ENCODE data around the gene LMAN1L.

Gene LMAN1L

DNA sequence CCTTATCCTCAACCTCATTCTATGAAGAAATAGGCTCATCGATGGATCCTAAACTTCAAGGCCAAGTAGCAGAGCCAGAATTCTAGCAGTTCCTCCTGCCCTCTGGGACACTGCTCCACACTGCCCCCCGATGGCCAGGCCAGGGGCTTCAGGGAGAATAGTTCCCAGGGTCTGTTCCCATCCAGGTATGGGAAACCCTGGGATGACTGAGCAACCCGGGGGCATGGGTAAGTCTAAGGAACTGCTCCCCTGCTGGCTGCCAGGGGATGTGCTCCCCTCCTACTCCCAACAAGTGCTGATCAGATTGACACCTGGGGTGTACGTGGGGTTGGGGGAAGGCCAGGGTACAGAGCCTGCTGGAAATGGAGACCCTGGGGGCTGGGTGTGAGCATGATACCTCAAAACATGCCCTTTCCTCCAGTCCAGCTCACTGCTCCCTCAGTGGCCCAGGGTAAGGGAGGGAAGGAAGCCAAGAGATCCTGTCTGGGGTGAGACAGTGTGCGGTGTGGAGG is 22.7 kb downstream of the LMAN1L start:
- Histone ChIP-seq H3K9me2 (replicated peaks; ENCODE audit: insufficient read depth, low read length) (no peaks in the 10 kb centered on the region), H3F3A (ENCODE audit: insufficient read depth) (no peaks in the 10 kb centered on the region), H3K9me3 (ENCODE audit: insufficient read depth, low read length) (no peaks in the 10 kb centered on the region), H3K27ac (ENCODE audit: low read depth, low read length) (no peak overlapping the region), H3K9ac (ENCODE audit: low read length) (no peak overlapping the region), H3K27me3 (ENCODE audit: low read length) (no peaks in the 10 kb centered on the region), H3K4me2 (ENCODE audit: low read depth, low read length, poor library complexity, severe bottlenecking) (no peak overlapping the region), H3K36me3 (ENCODE audit: low read length) (no peaks in the 10 kb centered on the region), H3K4me3 (ENCODE audit: insufficient read depth, low read length, poor library complexity, severe bottlenecking) (no peak overlapping the region), H4K20me1 (ENCODE audit: low read depth, low read length) (no peaks in the 10 kb centered on the region), H3K79me2 (ENCODE audit: insufficient read depth, low read length) (no peaks in the 10 kb centered on the region), H2AFZ (ENCODE audit: low read depth, low read length, severe bottlenecking) (no peak overlapping the region)
- TF ChIP-seq EZH2phosphoT487 (conservative IDR thresholded peaks at IDR 0.05; ENCODE audit: low read length) = no peak
- TF ChIP-seq, protein P1, sequence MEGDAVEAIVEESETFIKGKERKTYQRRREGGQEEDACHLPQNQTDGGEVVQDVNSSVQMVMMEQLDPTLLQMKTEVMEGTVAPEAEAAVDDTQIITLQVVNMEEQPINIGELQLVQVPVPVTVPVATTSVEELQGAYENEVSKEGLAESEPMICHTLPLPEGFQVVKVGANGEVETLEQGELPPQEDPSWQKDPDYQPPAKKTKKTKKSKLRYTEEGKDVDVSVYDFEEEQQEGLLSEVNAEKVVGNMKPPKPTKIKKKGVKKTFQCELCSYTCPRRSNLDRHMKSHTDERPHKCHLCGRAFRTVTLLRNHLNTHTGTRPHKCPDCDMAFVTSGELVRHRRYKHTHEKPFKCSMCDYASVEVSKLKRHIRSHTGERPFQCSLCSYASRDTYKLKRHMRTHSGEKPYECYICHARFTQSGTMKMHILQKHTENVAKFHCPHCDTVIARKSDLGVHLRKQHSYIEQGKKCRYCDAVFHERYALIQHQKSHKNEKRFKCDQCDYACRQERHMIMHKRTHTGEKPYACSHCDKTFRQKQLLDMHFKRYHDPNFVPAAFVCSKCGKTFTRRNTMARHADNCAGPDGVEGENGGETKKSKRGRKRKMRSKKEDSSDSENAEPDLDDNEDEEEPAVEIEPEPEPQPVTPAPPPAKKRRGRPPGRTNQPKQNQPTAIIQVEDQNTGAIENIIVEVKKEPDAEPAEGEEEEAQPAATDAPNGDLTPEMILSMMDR (IDR thresholded peaks at IDR 0.05; ENCODE audit: insufficient read depth, low read length, poor library complexity, severe bottlenecking) = peak; percentile 92

- no peaks in the 10 kb centered on the region for H3K36me3 ChIP-seq (ENCODE audit: low read length)
- H2AFZ ChIP-seq (ENCODE audit: low read depth, low read length, severe bottlenecking) = no peak overlapping the region
- no peaks in the 10 kb centered on the region for H4K20me1 ChIP-seq (ENCODE audit: low read depth, low read length)
- H3K4me2 ChIP-seq (ENCODE audit: low read depth, low read length, poor library complexity, severe bottlenecking) = no peak overlapping the region
- H3K79me2 ChIP-seq (ENCODE audit: insufficient read depth, low read length) = no peaks in the 10 kb centered on the region
- TF ChIP-seq, protein P1 (IDR thresholded peaks at IDR 0.05; ENCODE audit: insufficient read depth, low read length, poor library complexity, severe bottlenecking) = no peak
- TF ChIP-seq EZH2phosphoT487 (conservative IDR thresholded peaks at IDR 0.05; ENCODE audit: low read length) = no peak
- no peak overlapping the region for H3K27ac ChIP-seq (ENCODE audit: low read depth, low read length)
- no peaks in the 10 kb centered on the region for H3K27me3 ChIP-seq (ENCODE audit: low read length)
- no peaks in the 10 kb centered on the region for H3F3A ChIP-seq (ENCODE audit: insufficient read depth)
- no peak overlapping the region for H3K9ac ChIP-seq (ENCODE audit: low read length)
- H3K9me3 ChIP-seq (ENCODE audit: insufficient read depth, low read length) = no peaks in the 10 kb centered on the region
- no peak overlapping the region for H3K4me3 ChIP-seq (ENCODE audit: insufficient read depth, low read length, poor library complexity, severe bottlenecking)
- no peaks in the 10 kb centered on the region for H3K9me2 ChIP-seq (replicated peaks; ENCODE audit: insufficient read depth, low read length)
Measured at GRCh38 chr15:74836846-74837245, 24.2 kb downstream of the LMAN1L start.

- H3K4me3 ChIP-seq (ENCODE audit: insufficient read depth, low read length, poor library complexity, severe bottlenecking) = no peak overlapping the region
- H3F3A ChIP-seq (ENCODE audit: insufficient read depth) = no peaks in the 10 kb centered on the region
- H3K9ac ChIP-seq (ENCODE audit: low read length) = no peak overlapping the region
- H2AFZ ChIP-seq (ENCODE audit: low read depth, low read length, severe bottlenecking) = no peak overlapping the region
- no peaks in the 10 kb centered on the region for H3K36me3 ChIP-seq (ENCODE audit: low read length)
- H3K9me3 ChIP-seq (ENCODE audit: insufficient read depth, low read length) = no peaks in the 10 kb centered on the region
- H3K79me2 ChIP-seq (ENCODE audit: insufficient read depth, low read length) = no peaks in the 10 kb centered on the region
- no peak overlapping the region for H3K4me2 ChIP-seq (ENCODE audit: low read depth, low read length, poor library complexity, severe bottlenecking)
- H3K27me3 ChIP-seq (ENCODE audit: low read length) = no peaks in the 10 kb centered on the region
- no peak overlapping the region for H3K27ac ChIP-seq (ENCODE audit: low read depth, low read length)
- H4K20me1 ChIP-seq (ENCODE audit: low read depth, low read length) = no peaks in the 10 kb centered on the region
- H3K9me2 ChIP-seq (replicated peaks; ENCODE audit: insufficient read depth, low read length) = no peaks in the 10 kb centered on the region
- TF ChIP-seq, protein P1 (IDR thresholded peaks at IDR 0.05; ENCODE audit: insufficient read depth, low read length, poor library complexity, severe bottlenecking) = no peak
- no peak for TF ChIP-seq EZH2phosphoT487 (conservative IDR thresholded peaks at IDR 0.05; ENCODE audit: low read length)
Measured at GRCh38 chr15:74837482-74838136, 25.0 kb downstream of the LMAN1L start.

Data from SU-DHL-6 (cell line).